ENCODE results near the gene MAEA. TPM values are rescaled to one million over a fixed set of nuclear protein-coding genes. Genes with fewer than 3 reads are reported as not detected.

MAEA gene
- polyA plus RNA-seq, 1 experiment = 73.3 TPM

DNA sequence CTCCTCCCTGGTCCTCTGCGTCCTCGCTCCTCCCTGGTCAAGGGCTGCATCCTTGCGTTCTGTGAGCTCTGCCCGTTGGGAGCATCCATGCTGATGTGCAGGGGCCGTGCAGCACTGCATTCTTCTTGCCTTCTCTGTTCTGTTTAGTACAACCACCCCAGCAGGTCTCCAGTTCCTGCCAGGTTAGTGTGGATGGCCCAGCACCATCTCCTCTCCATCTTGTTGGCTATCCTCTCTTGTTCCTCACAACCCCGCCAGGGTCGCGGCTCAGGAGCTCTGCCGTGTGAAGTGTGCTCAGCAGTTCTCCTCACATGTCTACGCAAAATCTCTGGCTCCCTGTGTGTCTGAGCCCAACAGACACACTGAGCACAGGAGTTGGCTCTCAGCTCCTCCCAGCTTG lies 10.4 kb upstream of the MAEA start:
- TF ChIP-seq, protein P1, sequence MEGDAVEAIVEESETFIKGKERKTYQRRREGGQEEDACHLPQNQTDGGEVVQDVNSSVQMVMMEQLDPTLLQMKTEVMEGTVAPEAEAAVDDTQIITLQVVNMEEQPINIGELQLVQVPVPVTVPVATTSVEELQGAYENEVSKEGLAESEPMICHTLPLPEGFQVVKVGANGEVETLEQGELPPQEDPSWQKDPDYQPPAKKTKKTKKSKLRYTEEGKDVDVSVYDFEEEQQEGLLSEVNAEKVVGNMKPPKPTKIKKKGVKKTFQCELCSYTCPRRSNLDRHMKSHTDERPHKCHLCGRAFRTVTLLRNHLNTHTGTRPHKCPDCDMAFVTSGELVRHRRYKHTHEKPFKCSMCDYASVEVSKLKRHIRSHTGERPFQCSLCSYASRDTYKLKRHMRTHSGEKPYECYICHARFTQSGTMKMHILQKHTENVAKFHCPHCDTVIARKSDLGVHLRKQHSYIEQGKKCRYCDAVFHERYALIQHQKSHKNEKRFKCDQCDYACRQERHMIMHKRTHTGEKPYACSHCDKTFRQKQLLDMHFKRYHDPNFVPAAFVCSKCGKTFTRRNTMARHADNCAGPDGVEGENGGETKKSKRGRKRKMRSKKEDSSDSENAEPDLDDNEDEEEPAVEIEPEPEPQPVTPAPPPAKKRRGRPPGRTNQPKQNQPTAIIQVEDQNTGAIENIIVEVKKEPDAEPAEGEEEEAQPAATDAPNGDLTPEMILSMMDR (IDR thresholded peaks at IDR 0.05; ENCODE audit: low read depth, low read length) = no peak
- DNase-seq (ENCODE audit: low read depth, low spot score) = no peak
- no peaks in the 10 kb centered on the region; the same call in 1 of the 2 replicates for H3K9me3 ChIP-seq (ENCODE audit: control insufficient read depth, insufficient read depth, low read length)
- H3K27me3 ChIP-seq (ENCODE audit: control insufficient read depth, insufficient read depth, low read length) = no peaks in the 10 kb centered on the region
- no peak overlapping the region for H3K27ac ChIP-seq (ENCODE audit: low read depth, low read length)
- POLR2A ChIA-PET = no interaction called here
- CTCF ChIA-PET = no interaction called here
- H3K4me3 ChIP-seq (ENCODE audit: low read depth, low read length) = no peak overlapping the region

DNA sequence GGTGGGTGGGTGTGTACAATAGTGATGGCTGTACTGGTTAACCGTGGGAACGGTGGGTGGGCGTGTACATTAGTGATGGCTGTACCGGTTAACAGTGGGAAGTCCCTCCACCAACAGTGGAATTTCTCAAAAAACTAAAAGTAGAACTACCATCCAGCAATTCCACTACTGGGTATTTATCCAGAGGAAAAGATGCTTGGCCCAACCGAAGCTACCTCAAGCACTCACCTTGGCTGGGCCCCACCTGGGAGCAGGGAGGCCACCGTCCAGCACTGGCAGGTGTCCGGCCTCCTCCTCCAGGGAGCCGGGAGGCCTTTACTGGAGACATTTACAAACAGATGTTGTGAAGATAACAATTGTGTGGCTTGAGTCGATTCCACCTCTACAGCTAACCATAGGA lies 6.0 kb upstream of the MAEA start:
- DNase-seq (ENCODE audit: low read depth, low spot score) = no peak
- no peaks in the 10 kb centered on the region for H3K27me3 ChIP-seq (ENCODE audit: control insufficient read depth, insufficient read depth, low read length)
- H3K9me3 ChIP-seq (ENCODE audit: control insufficient read depth, insufficient read depth, low read length) = peaks cover 9% of the 10 kb centered on the region; the same call in 1 of the 2 replicates
- ChIA-PET POLR2A (no interaction called here), CTCF (interaction anchor here (1.3 kb wide), 1 partner anchor 16 kb away, joined by 4 read pairs; no protein-coding TSS in a partner anchor)
- TF ChIP-seq, protein P1 (IDR thresholded peaks at IDR 0.05; ENCODE audit: low read depth, low read length) = no peak
- no peak overlapping the region for H3K27ac ChIP-seq (ENCODE audit: low read depth, low read length)
- no peak overlapping the region for H3K4me3 ChIP-seq (ENCODE audit: low read depth, low read length)

- TF ChIP-seq, protein P1 (IDR thresholded peaks at IDR 0.05; ENCODE audit: low read depth, low read length) = no peak
- POLR2A ChIA-PET = no interaction called here
- DNase-seq (ENCODE audit: low read depth, low spot score) = no peak
Measured at GRCh38 chr4:1285151-1285789, 4.4 kb upstream of the MAEA start.

DNA sequence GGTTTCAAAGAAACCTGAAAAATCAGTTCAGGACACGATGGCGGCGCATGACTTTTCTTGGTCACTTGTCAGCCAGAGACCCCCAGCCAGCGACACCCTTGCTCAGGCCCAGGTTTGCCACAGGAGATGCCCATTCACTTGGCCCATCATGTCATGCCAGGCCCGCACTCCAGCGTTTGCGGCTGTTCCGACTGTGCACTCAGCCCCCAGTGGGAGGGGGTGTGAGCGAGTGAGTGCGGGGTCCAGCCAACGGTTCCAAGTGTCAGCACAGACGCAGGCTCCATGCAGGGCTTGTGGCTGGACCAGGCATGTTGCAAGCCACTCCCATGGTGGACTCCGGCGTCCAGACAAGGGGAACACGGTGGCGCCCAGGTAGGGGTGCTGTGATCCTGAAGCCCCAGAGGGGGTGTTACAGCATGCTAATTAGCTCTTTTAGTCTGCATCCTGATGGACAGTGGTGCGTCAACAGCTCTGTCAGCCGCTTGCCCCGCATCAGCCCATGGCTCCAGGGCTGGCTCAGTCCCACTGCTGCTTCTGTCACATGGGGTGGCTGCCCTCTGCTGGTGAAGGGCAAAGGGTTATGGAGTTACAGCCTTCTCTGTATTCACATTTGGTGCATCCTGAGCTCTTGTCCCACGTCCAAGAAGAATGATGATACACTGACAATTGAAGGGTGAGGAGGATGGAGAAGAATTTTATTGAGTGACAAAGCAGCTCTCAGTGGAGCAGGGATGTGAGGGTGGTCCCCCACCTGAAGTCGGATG lies 3.7 kb upstream of the MAEA start:
- no peak for DNase-seq (ENCODE audit: low read depth, low spot score)
- Histone ChIP-seq H3K9me3 (ENCODE audit: control insufficient read depth, insufficient read depth, low read length) (peaks cover 9% of the 10 kb centered on the region; the same call in 1 of the 2 replicates), H3K27me3 (ENCODE audit: control insufficient read depth, insufficient read depth, low read length) (no peaks in the 10 kb centered on the region), H3K27ac (ENCODE audit: low read depth, low read length) (no peak overlapping the region), H3K4me3 (ENCODE audit: low read depth, low read length) (no peak overlapping the region)
- ChIA-PET CTCF (interaction anchor here (0.7 to 2.8 kb wide), 3 partner anchors 147 to 158 kb away, joined by 3 to 11 read pairs (median 3); no protein-coding TSS in a partner anchor), POLR2A (no interaction called here)
- TF ChIP-seq, protein P1 (IDR thresholded peaks at IDR 0.05; ENCODE audit: low read depth, low read length) = 0 out of 2 replicates have a peak, but pooled peaks have one; percentile 17

More at GRCh38 chr4:1285151-1285789, 4.4 kb upstream of the MAEA start:
- no peaks in the 10 kb centered on the region for H3K27me3 ChIP-seq (ENCODE audit: control insufficient read depth, insufficient read depth, low read length)
- CTCF ChIA-PET = interaction anchor here (2.8 kb wide), 1 partner anchor 154 kb away, joined by 11 read pairs; no protein-coding TSS in a partner anchor
- no peak overlapping the region for H3K4me3 ChIP-seq (ENCODE audit: low read depth, low read length)
- H3K9me3 ChIP-seq (ENCODE audit: control insufficient read depth, insufficient read depth, low read length) = peaks cover 9% of the 10 kb centered on the region; the same call in 1 of the 2 replicates
- H3K27ac ChIP-seq (ENCODE audit: low read depth, low read length) = no peak overlapping the region

DNA sequence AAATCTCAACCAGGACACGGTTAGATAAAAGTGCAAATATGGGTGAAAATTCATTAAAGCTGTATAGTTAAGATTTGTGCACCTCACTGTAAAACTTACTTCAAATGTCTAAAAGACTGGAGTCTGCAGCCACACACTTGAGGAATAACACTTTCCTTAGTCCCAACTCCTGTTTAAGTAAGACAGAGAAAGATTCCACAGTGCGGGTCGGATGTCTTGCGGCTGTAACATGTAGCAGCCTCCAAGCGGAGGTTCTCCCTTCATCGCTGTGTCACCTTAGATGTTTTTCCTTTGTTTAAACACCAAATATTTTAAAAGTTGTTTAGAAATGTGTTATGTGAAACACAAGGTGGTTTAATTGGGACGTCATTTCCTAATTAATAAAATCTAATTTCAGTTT lies 905 bp upstream of the MAEA start:
- no peaks in the 10 kb centered on the region for H3K27me3 ChIP-seq (ENCODE audit: control insufficient read depth, insufficient read depth, low read length)
- peaks cover 9% of the 10 kb centered on the region; the same call in 1 of the 2 replicates for H3K9me3 ChIP-seq (ENCODE audit: control insufficient read depth, insufficient read depth, low read length)
- peak overlapping the region; percentile 75 for H3K4me3 ChIP-seq (ENCODE audit: low read depth, low read length)
- ChIA-PET CTCF (no interaction called here), POLR2A (interaction anchor here (2.7 kb wide), 1 partner anchor 20 kb away, joined by 17 read pairs; no protein-coding TSS in a partner anchor)
- TF ChIP-seq, protein P1 (IDR thresholded peaks at IDR 0.05; ENCODE audit: low read depth, low read length) = no peak
- DNase-seq (ENCODE audit: low read depth, low spot score) = no peak
- H3K27ac ChIP-seq (ENCODE audit: low read depth, low read length) = peak overlapping the region; percentile 70
